PC-3 (cell line): Measurements from ENCODE around the gene LRRTM3. TPM values are rescaled to one million over a fixed set of nuclear protein-coding genes. Genes with fewer than 3 reads are reported as not detected.

Source experiments
- ATAC-seq: fragments of 200-7000 bp; cut with Tn5 transposase; 2 replicates; pipeline ENCODE4 v1.9.1; 2020; ENCODE audit warnings: mild to moderate bottlenecking, moderate library complexity
- BruUV-seq: library from RNA; stranded (reverse); fragments of 400-500 nt; replicated peaks from 2 replicates; lab custom pipeline; 2021; lab: Mats Ljungman, UMichigan
- CTCF ChIA-PET: fragments of 300-600 bp; sonication (Branson Sonifier 250); formaldehyde crosslinking; loops from one replicate; lab custom pipeline; 2022; ENCODE audit warnings: antibody characterized with exemption; lab: Charles Lee
- POLR2A ChIA-PET: fragments of 300-600 bp; sonication (Branson Sonifier 250); formaldehyde crosslinking; loops from one replicate; lab custom pipeline; 2022; ENCODE audit warnings: antibody characterized with exemption; ENCODE audit not compliant: unreplicated experiment; lab: Charles Lee
- DNase-seq: peaks from one replicate; pipeline ENCODE4 v3.0.0-alpha.2; 2015
- H2AFZ ChIP-seq: fragments of 300-600 bp; sonication (generic); 2 replicates; pipeline ENCODE4 v1.6.0; 2016; ENCODE audit warnings: antibody characterized with exemption, low read length
- H3F3A ChIP-seq: fragments of 300-600 bp; sonication (generic); one replicate; pipeline ENCODE4 v1.6.0; 2017; ENCODE audit warnings: antibody characterized with exemption, low read length, control low read depth, mild to moderate bottlenecking; ENCODE audit not compliant: unreplicated experiment
- H3K27ac ChIP-seq: fragments of 300-600 bp; sonication (generic); 2 replicates; pipeline ENCODE4 v1.5.1; 2016; ENCODE audit warnings: mild to moderate bottlenecking, low read length
- H3K27me3 ChIP-seq: fragments of 300-600 bp; sonication (generic); 2 replicates; pipeline ENCODE4 v1.6.1; 2016; ENCODE audit warnings: low read length, mixed read lengths
- H3K36me3 ChIP-seq: fragments of 300-600 bp; sonication (generic); 2 replicates; pipeline ENCODE4 v1.6.1; 2016; ENCODE audit warnings: low read depth, mixed run types, low read length, mixed read lengths
- H3K4me1 ChIP-seq: fragments of 300-600 bp; sonication (generic); 2 replicates; pipeline ENCODE4 v1.5.1; 2016; ENCODE audit warnings: low read length; ENCODE audit not compliant: insufficient read depth
- H3K4me2 ChIP-seq: fragments of 300-600 bp; sonication (generic); 2 replicates; pipeline ENCODE4 v1.6.0; 2016; ENCODE audit warnings: low read length
- H3K4me3 ChIP-seq: fragments of 300-600 bp; sonication (generic); 2 replicates; pipeline ENCODE4 v1.5.1; 2016; ENCODE audit warnings: mild to moderate bottlenecking, low read length, mixed read lengths
- H3K79me2 ChIP-seq: fragments of 300-600 bp; sonication (generic); 2 replicates; pipeline ENCODE4 v1.6.1; 2017; ENCODE audit warnings: low read length, mixed read lengths
- H3K9ac ChIP-seq: fragments of 300-600 bp; sonication (generic); 2 replicates; pipeline ENCODE4 v1.6.0; 2016; ENCODE audit warnings: mild to moderate bottlenecking, low read length
- H3K9me2 ChIP-seq: fragments of 300-600 bp; sonication (generic); replicated peaks from 2 replicates; pipeline ENCODE4 v1.6.1; 2016; ENCODE audit warnings: mixed run types, low read length, mixed read lengths
- H3K9me3 ChIP-seq: fragments of 300-600 bp; sonication (generic); 2 replicates; pipeline ENCODE4 v1.6.1; 2016; ENCODE audit warnings: low read length, mixed read lengths
- H4K20me1 ChIP-seq: fragments of 300-600 bp; sonication (generic); 2 replicates; pipeline ENCODE4 v1.6.1; 2016; ENCODE audit warnings: low read length, mixed read lengths
- CTCF ChIP-seq: fragments of 300-600 bp; sonication (generic); conservative IDR thresholded peaks from 2 replicates; pipeline ENCODE4 v1.5.1; 2017; ENCODE audit warnings: antibody characterized with exemption, low read depth, mild to moderate bottlenecking, low read length
- EZH2 ChIP-seq: fragments of 300-600 bp; sonication (generic); IDR thresholded peaks from one replicate; pipeline ENCODE4 v1.6.1; 2017; ENCODE audit warnings: antibody characterized with exemption, mild to moderate bottlenecking, low read length; ENCODE audit not compliant: unreplicated experiment
- EZH2phosphoT487 ChIP-seq: fragments of 300-600 bp; sonication (generic); IDR thresholded peaks from 2 replicates; pipeline ENCODE4 v1.6.1; 2018; ENCODE audit warnings: mild to moderate bottlenecking, antibody characterized with exemption, low read length, borderline replicate concordance
- intact Hi-C: fragments of 100-400 bp; cut with micrococcal nuclease; formaldehyde crosslinking; loops from 2 replicates; pipeline ENCODE4 v1.9.0; 2023
- total RNA-seq: library from RNA; depleted of rRNA; stranded (reverse); fragments of >200 nt; gene quantifications from 2 replicates; pipeline ENCODE4 v1.2.3, GENCODE V29; 2014

LRRTM3 gene
- total RNA-seq, 1 experiment from 2014 or later: 0.15 TPM

GRCh38 chr10:66931340-66931948, 5.6 kb downstream of the LRRTM3 start:
- H3K27ac ChIP-seq: no peak overlapping the region
- TF ChIP-seq CTCF (peak; percentile 100), EZH2 (no peak), EZH2phosphoT487 (no peak)
- ChIA-PET POLR2A (interaction anchor here (0.7 to 0.9 kb wide), 2 partner anchors 122 to 643 kb away, joined by 4 read pairs; no protein-coding TSS in a partner anchor), CTCF (interaction anchor here (0.5 to 2.1 kb wide), 15 partner anchors 9 to 727 kb away, joined by 3 to 9 read pairs (median 4); no protein-coding TSS in a partner anchor)
- H3K9me3 ChIP-seq: no peaks in the 10 kb centered on the region
- peaks cover 3% of the 10 kb centered on the region; the same call in 1 of the 2 replicates for H3K4me1 ChIP-seq
- no peaks in the 10 kb centered on the region for H4K20me1 ChIP-seq
- no peak overlapping the region for H3K4me3 ChIP-seq
- intact Hi-C loops: loop anchor here (1.0 to 10.0 kb wide), 8 partner anchors 304 to 1953 kb away; no protein-coding TSS in a partner anchor
- ATAC-seq (peak; percentile 78), DNase-seq (peak; percentile 97)
- H3K9ac ChIP-seq: no peak overlapping the region
- H3F3A ChIP-seq: no peaks in the 10 kb centered on the region
- H3K79me2 ChIP-seq: no peaks in the 10 kb centered on the region
- no peaks in the 10 kb centered on the region for H3K36me3 ChIP-seq
- no TSS peak for BruUV-seq
- H3K9me2 ChIP-seq: no peaks in the 10 kb centered on the region
- peaks cover 33% of the 10 kb centered on the region for H3K27me3 ChIP-seq
- H3K4me2 ChIP-seq: no peak overlapping the region
- no peak overlapping the region for H2AFZ ChIP-seq

GRCh38 chr10:66931949-66932343, 6.1 kb downstream of the LRRTM3 start:
- POLR2A ChIA-PET: interaction anchor here (0.7 to 0.9 kb wide), 3 partner anchors 123 to 644 kb away, joined by 3 to 4 read pairs (median 4); no protein-coding TSS in a partner anchor
- DNase-seq: peak; percentile 59
- intact Hi-C loops: loop anchor here (1.0 to 10.0 kb wide), 8 partner anchors 305 to 1953 kb away; no protein-coding TSS in a partner anchor

More at GRCh38 chr10:66931949-66932343, 6.1 kb downstream of the LRRTM3 start:
- no peaks in the 10 kb centered on the region for H3K79me2 ChIP-seq
- peaks cover 38% of the 10 kb centered on the region for H3K27me3 ChIP-seq
- TF ChIP-seq EZH2phosphoT487 (no peak), CTCF (no peak), EZH2 (no peak)
- H3K4me3 ChIP-seq: no peak overlapping the region
- BruUV-seq: no TSS peak
- H4K20me1 ChIP-seq: no peaks in the 10 kb centered on the region
- no peak overlapping the region for H3K9ac ChIP-seq
- CTCF ChIA-PET: interaction anchor here (0.5 to 2.1 kb wide), 11 partner anchors 9 to 727 kb away, joined by 3 to 9 read pairs (median 4); no protein-coding TSS in a partner anchor
- no peaks in the 10 kb centered on the region for H3F3A ChIP-seq
- no peak overlapping the region for H3K27ac ChIP-seq
- H2AFZ ChIP-seq: no peak overlapping the region
- peak; percentile 72 for ATAC-seq
- no peaks in the 10 kb centered on the region for H3K36me3 ChIP-seq
- no peak overlapping the region for H3K4me2 ChIP-seq
- H3K4me1 ChIP-seq: 0 out of 2 replicates have a peak, but pooled peaks cover 3% of the 10 kb centered on the region
- H3K9me2 ChIP-seq: no peaks in the 10 kb centered on the region
- no peaks in the 10 kb centered on the region for H3K9me3 ChIP-seq
